SKM-1 treated with dmso at 0.1 percent for 144 hours (cell line): ENCODE measurements around the gene EDEM2.
"Not testable (repeated sequence)": the region's sequence is repeated elsewhere in the genome, so short reads cannot be mapped to it uniquely, and the experiment has no call there.

ENCODE experiments used
- DNase-seq: peaks from one replicate; lab custom pipeline; 2025; ENCODE audit not compliant: unreplicated experiment; lab: John Stamatoyannopoulos, UW

The EDEM2 gene

DNA sequence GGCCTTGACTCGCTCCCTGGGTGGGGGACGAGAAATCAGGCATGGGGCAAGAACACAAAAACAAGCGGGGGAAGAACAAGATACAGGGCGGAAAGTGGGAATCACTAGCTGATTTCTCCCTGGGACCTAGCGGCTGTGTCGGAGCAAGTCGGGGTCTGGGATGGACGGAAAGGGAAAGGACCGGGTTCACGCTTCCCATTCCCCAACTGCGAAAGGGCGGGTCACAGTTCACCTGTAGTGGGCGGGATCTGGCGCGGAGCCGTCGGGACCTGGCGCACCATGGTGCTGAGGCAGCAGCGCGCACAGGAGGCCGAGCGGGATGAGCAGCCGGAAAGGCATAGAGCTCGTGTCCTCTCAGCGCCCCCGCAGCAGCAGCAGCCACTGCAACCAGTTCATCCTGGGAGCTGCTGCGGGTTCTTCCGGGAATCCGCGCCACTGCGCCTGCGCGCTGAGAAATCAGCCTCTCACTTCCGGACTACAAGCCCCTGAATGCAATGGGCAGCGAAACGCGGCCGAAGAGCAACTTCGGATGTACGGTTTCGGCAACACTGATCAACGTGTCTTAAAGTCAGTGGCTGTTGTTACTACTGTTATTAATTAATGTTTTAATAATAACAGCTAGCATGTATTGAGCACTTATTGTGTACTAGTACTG is at the start of gene EDEM2:
TSS of gene EDEM2 (minus strand) at position 417 of the 655 bp plus-strand sequence. CDS start at position 339, 78 bp downstream.
- DNase-seq: peak; percentile 89

GRCh38 chr20:35196313-35196712 is 49.2 kb upstream of the EDEM2 start:
- no peak for DNase-seq

- DNase-seq: not testable (repeated sequence)
Measured at GRCh38 chr20:35193031-35193791, 46.1 kb upstream of the EDEM2 start.

GRCh38 chr20:35192118-35192872 is 45.2 kb upstream of the EDEM2 start:
- no peak for DNase-seq

- DNase-seq: no peak
Measured at GRCh38 chr20:35191419-35192117, 44.4 kb upstream of the EDEM2 start.

DNA sequence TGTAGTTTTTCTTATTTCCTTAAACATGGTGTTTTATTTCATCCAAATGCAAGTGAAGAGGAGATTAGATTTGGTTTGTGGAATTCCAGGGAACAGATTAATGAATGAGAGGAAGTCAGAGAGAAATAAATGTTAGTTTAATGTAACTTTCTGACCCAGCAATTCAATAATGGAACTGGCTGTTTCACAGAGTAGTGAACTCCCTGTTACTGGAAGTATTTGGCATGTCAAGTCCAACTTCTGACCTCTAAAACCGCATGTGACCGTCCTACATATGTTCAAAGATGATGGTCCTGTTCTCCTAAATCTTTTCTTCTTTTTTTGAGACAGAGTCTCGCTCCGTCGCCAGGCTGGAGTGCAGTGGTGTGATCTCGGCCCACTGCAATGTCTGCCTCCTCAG is 43.4 kb upstream of the EDEM2 start:
- no peak for DNase-seq

DNA sequence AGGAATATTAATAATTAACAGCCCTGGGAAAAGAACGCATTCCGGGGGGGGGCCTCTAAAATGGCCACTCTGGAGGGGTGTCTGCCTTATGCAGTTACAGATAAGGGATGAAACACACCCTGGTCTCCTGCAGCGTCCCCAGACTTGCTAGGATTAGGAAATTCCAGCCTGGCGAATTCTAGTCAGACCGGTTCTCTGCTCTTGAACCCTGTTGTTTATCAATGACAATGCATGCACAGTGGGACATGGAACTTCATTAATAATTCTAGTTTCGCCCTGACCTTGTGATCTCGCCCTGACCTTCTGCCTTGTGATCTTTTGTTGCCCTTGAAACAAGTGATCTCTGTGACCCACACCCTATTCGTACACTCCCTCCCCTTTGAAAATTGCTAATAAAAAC is 42.1 kb upstream of the EDEM2 start:
- DNase-seq: not testable (repeated sequence)

GRCh38 chr20:35187584-35188190 is 40.6 kb upstream of the EDEM2 start:
- no peak for DNase-seq

- DNase-seq: not testable (repeated sequence)
Measured at GRCh38 chr20:35186691-35187289, 39.7 kb upstream of the EDEM2 start.

GRCh38 chr20:35181731-35182130 is 34.6 kb upstream of the EDEM2 start:
- DNase-seq: no peak

GRCh38 chr20:35180266-35180665 is 33.1 kb upstream of the EDEM2 start:
- no peak for DNase-seq

DNA sequence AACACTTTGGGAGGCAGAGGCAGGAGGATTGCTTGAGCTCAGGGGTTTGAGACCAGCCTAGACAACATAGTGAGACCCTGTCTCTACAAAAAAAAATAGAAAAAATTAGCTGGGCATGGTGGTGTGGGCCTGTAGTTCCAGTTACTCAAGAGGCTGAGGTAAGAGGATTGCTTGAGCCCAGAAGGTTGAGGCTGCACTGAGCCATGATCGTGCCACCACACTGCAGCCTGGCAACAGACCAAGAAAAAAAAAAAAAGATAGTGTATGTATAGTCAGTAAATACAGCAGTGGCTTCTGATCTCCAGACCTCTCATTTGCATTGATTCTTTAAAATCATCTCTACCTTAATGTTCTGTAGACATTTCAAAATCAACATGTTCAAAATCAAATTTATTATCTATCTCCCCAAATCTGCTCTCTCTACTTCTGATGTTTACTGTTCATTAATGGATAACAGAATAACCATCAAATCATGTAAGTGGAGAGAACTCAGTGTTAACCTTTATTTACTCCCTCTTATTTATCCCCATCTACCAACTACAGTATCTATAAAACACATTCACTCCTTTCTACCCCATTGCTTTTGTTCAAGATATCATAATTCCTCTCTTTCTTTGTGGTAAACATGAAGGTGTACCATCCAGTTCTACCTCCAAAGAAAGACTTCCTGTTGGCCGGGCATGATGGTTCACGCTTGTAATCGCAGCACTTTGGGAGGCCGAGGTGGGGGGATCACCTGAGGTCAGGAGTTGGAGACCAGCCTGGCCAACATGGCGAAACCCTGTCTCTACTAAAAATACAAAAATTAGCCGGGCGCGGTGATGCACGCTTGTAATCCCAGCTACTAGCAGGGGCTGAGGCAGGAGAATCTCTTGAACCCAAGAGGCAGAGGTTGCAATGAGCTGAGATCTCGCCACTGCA is 32.4 kb upstream of the EDEM2 start:
- DNase-seq: no peak

- no peak for DNase-seq
Measured at GRCh38 chr20:35176132-35176531, 29.0 kb upstream of the EDEM2 start.

GRCh38 chr20:35174458-35175216 is 27.5 kb upstream of the EDEM2 start:
- DNase-seq: no peak

- no peak for DNase-seq
Measured at GRCh38 chr20:35173576-35174192, 26.5 kb upstream of the EDEM2 start.

GRCh38 chr20:35172434-35172806 is 25.3 kb upstream of the EDEM2 start:
- DNase-seq: no peak

- DNase-seq: peak; percentile 93
Measured at GRCh38 chr20:35171753-35172433, 24.8 kb upstream of the EDEM2 start, which contains the start of gene PROCR. PROCR (plus strand) TSS chr20:35172072; CDS start chr20:35172155, 83 bp downstream.

DNA sequence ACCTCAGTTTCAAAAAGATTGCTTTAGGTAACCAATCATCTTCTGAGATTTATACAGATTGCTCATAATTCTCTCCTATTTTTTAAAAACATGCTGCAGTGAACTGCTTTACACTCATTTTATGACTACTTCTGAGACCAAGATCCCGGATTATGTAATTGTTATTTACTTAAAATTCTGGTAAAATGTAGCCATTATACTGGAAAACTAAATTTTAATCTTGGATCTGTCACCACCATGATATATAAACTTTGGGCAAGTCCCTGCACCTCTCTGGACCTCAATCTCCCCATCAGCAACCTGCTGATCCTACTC is 24.3 kb upstream of the EDEM2 start:
- DNase-seq: no peak
